Measurements from ENCODE around the gene ACTRT2.

Gene ACTRT2

GRCh38 chr1:3033040-3033789, 11.9 kb downstream of the ACTRT2 start:
- DNase-seq: no peak

GRCh38 chr1:3033790-3034090, 12.5 kb downstream of the ACTRT2 start:
- DNase-seq: no peak

GRCh38 chr1:3034162-3034561, 12.9 kb downstream of the ACTRT2 start:
- no peak for DNase-seq

GRCh38 chr1:3034728-3035562, 13.7 kb downstream of the ACTRT2 start:
- DNase-seq: no peak

- no peak for DNase-seq
Observed at GRCh38 chr1:3035563-3036446, 14.5 kb downstream of the ACTRT2 start.

- no peak for DNase-seq
Observed at GRCh38 chr1:3036447-3037280, 15.4 kb downstream of the ACTRT2 start.

GRCh38 chr1:3037281-3038040, 16.2 kb downstream of the ACTRT2 start:
- no peak for DNase-seq

- DNase-seq: no peak
Observed at GRCh38 chr1:3038113-3038551, 16.9 kb downstream of the ACTRT2 start.

GRCh38 chr1:3038571-3039181, 17.4 kb downstream of the ACTRT2 start:
- DNase-seq: no peak

GRCh38 chr1:3040004-3040403, 18.7 kb downstream of the ACTRT2 start:
- no peak for DNase-seq

GRCh38 chr1:3042481-3042880, 21.2 kb downstream of the ACTRT2 start:
- DNase-seq: no peak

- DNase-seq: no peak
Observed at GRCh38 chr1:3049164-3049563, 27.9 kb downstream of the ACTRT2 start.

GRCh38 chr1:3049905-3050304, 28.6 kb downstream of the ACTRT2 start:
- no peak for DNase-seq

- DNase-seq: no peak
Observed at GRCh38 chr1:3050603-3051002, 29.3 kb downstream of the ACTRT2 start.

GRCh38 chr1:3051270-3052268, 30.3 kb downstream of the ACTRT2 start:
- no peak for DNase-seq

GRCh38 chr1:3052501-3052900, 31.2 kb downstream of the ACTRT2 start:
- no peak for DNase-seq

- DNase-seq: no peak
Observed at GRCh38 chr1:3053366-3053980, 32.2 kb downstream of the ACTRT2 start.

- DNase-seq: no peak
Observed at GRCh38 chr1:3053986-3054385, 32.7 kb downstream of the ACTRT2 start.

GRCh38 chr1:3054474-3054873, 33.2 kb downstream of the ACTRT2 start:
- DNase-seq: no peak

All from inflammatory macrophage treated with lipopolysaccharide for 4 hours (primary cell).